ENCODE measurements around the gene ATP1A2.
A peak's percentile ranks its signal among the peaks of the same experiment; 100 is the strongest.

Gene ATP1A2

GRCh38 chr1:160115545-160116282 lies at the start of gene ATP1A2:
Gene ATP1A2, plus strand, starts transcription at chr1:160115759. Its CDS starts 103 bp downstream, at chr1:160115862.
- DNase-seq, result no peak

- DNase-seq, result no peak
Measured at GRCh38 chr1:160066829-160067745, 48.5 kb upstream of the ATP1A2 start.

DNA sequence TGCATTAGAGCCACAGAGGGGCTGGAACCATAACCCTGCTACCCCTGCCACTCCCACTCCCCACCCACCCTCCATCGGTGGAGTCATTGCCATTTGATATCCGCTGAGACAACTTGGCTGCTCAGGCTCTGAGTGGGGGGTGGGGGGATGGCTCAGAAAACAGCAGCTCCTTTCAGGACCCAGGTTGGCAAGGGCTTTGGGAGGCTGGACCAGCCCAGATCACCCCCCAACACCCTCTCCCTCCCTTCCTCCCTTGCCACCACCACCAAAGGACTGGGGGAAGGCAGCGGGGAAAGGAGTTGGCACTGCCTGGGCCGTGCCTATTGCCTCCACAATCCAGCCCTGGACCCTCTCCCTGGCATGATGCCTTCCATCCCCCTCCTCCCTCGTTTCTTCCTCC lies 47.3 kb upstream of the ATP1A2 start:
- DNase-seq, result no peak

- DNase-seq, result no peak
Measured at GRCh38 chr1:160069460-160070231, 45.9 kb upstream of the ATP1A2 start, which contains the start of gene KCNJ10. Gene KCNJ10, minus strand, starts transcription at chr1:160070160. Its CDS starts 27,628 bp downstream, at chr1:160042532.

DNA sequence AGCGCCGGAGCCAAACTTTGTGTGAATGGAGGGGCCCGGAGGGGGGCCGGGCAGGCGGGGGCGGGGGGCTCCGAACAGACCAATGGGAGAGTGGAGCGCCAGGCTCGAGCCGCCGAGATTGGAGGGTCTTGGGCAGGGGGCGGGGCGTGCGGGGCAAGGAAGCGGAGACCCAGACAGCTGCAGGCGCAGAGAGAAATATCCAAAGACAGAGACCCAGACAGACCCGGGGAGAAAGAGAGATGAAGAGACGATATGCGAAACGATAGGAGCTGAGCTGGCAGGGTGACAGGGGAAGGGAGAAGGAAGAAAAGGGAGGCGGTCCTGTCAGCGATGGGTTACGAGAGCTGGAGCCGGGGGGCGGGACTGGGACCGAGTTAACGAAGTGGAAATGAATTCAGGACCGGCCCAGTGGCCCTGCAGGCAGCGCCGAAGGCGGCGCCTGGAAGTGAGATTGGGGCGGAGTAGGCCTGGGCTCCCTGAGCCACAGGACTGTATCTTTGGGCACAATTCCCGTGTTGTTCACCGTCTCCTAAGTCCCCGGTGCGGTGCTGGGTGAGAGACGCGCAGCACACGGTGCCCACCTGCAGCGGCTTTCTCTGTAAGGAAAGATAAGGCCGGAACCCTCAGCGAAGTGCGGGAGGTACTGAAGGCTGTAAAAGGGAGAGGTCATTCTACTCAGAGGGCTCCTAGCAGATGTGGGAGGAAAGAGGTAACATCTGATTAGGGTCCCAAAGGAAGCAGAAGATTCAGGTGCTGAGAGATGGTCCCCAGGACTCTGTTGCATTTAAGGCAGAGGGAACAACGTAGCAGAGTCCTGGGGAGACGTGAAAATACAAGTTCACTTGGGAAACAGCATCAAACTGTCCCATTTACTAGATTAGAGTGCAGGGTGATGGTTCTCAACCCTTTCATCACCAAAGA lies 45.1 kb upstream of the ATP1A2 start:
- peak; percentile 73 to 79 for DNase-seq

DNA sequence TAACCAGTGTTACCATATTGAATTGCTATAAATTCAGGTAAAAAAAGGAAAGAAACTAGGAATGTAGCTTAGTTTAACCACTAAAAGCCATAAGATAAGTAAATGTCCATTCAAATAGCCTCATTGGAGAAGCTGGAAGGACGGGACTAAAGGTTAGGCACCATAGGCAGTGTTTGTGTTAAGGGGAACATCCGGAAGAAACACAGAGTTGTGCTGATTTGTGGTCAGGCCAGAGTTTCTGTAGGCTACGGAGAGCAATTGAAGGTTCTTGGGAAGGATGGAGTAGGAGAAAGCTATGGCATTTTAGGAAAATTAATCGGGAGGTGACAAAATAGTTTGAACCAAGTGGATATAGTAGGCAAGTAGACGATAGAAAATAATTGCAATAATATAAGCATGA lies 44.3 kb upstream of the ATP1A2 start:
- no peak for DNase-seq

GRCh38 chr1:160074865-160075264 lies 40.7 kb upstream of the ATP1A2 start:
- no peak for DNase-seq

DNA sequence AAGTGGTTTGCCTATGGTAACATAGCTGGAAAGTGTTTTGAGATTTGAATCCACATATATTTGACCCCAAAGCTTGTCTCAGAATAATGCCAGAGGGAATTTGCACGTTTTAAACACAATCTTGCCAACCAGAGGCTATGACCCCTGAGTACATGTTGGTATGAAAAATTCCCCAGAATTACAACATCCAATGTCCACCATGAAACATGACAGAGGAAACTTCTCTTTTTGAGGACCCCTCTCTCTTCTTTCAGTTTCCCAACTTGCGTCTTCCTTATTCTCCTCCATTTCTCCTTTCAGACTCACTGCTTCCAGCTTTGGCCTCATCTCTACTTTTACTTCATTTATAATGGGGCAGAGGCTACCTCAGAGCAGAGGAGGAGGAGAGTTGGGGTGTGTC lies 39.7 kb upstream of the ATP1A2 start:
- no peak for DNase-seq

GRCh38 chr1:160076295-160076694 lies 39.3 kb upstream of the ATP1A2 start:
- no peak for DNase-seq

DNA sequence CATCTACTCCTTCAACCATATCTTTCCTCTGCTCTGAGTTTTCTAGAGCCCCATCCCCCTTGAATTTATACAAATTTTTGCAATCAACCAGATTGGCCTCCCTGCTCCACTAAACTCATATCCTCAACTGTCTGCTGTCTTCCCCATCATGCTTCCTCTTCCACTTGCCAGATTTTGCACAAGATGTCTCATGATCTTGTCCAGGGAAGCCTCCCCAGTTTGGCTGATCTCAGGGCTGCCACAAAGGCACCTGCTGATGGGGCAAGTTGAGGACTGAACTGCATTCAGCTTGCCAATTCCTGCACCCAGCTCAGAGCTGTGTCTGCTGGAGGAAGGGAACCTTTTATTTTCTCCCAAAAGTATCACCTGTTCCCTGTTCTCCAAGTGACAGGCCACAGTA lies 38.1 kb upstream of the ATP1A2 start:
- no peak for DNase-seq

GRCh38 chr1:160078512-160079195 lies 36.9 kb upstream of the ATP1A2 start:
- DNase-seq, result peak; percentile 55 to 67

GRCh38 chr1:160079448-160079847 lies 36.1 kb upstream of the ATP1A2 start:
- no peak for DNase-seq

DNA sequence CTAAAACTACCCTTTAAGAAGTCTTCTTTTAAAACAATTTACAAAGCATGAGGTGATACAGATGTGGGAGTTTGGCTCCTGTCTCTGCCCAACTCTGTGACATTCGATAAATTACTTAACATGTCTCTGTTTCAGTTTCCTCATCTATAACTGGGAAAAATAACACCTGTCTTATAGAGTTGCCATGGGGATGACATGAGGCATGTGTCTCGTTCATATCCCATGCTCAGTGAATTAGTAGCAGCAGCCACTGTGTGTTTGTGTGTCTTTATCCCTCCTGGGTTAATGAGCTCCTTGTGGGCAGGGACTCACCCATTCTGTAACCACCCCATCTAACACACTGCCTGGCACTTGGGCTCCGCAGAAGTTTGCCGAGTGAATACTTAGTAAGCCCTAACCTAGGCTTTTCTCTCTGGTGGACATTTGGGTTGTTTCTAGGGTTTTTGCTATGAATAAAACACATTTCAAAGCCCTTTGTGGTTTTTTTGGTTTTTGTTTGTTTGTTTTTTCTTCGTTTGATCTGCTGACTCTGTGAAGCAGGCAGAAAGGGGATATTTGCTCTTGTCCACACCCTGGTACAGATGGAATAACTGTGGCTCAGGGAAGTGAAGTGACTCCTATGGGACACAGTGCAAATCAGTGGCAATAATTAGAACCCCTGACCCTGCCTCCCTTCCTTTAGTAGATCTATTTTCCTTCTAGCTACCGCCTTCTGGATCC lies 35.0 kb upstream of the ATP1A2 start:
- DNase-seq, result no peak

GRCh38 chr1:160081261-160081936 lies 34.2 kb upstream of the ATP1A2 start, which contains the start of gene KCNJ9:
Gene KCNJ9, plus strand, starts transcription at chr1:160081538. Its CDS starts 2,493 bp downstream, at chr1:160084031.
- DNase-seq, result no peak

DNA sequence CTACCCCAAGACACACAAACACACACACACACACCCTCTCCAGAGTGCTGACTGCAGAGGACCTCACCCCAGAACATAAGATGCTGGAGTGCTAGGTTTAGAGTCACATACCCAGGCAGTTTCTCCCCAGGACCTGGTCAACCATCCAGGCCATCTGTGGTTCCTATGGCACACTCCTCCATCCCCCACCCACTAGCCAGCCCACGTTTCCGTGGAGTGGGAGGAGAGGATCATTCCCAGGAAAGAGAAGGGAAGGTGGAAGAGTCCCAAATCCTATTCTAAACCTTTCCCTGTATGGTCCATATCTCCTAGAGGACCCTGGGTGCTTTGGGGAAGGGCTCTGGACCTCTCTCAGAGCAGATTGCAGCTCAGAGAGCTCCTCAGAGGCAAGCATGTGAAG lies 33.1 kb upstream of the ATP1A2 start:
- no peak for DNase-seq

DNA sequence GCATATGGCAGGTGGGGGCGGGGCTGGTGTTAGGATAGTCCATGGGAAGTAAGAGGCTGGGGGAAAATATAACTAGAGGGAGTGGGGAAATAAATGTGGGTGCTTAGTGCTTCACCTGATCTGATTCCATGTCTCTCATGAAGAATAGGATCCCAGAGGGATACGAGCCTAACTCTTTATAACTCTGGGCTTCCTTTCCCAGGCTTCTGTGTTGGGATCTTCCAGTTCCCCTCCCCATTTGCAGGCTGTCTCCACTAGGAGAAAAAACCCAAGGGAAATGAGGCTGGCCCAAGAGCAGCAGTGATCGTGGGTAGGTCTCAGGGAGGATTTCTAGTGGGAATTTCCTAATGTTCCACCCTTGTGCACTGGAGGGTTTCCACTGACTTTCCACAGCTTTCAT lies 32.6 kb upstream of the ATP1A2 start:
- DNase-seq, result no peak

DNA sequence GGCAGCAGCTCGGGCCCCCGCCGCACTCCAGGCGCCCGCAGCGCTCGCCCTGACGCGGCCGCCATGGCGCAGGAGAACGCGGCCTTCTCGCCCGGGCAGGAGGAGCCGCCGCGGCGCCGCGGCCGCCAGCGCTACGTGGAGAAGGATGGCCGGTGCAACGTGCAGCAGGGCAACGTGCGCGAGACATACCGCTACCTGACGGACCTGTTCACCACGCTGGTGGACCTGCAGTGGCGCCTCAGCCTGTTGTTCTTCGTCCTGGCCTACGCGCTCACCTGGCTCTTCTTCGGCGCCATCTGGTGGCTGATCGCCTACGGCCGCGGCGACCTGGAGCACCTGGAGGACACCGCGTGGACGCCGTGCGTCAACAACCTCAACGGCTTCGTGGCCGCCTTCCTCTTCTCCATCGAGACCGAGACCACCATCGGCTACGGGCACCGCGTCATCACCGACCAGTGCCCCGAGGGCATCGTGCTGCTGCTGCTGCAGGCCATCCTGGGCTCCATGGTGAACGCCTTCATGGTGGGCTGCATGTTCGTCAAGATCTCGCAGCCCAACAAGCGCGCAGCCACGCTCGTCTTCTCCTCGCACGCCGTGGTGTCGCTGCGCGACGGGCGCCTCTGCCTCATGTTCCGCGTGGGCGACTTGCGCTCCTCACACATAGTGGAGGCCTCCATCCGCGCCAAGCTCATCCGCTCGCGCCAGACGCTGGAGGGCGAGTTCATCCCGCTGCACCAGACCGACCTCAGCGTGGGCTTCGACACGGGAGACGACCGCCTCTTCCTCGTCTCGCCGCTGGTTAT lies 31.4 kb upstream of the ATP1A2 start:
- DNase-seq, result peak; percentile 66 to 82

- DNase-seq, result no peak
Measured at GRCh38 chr1:160084771-160085321, 30.7 kb upstream of the ATP1A2 start.

Data from CD4-positive, alpha-beta T cell treated with Interferon alpha-2 for 1 hour (primary cell).